IMR-90 (cell line): Measurements from ENCODE around the gene SYNPO. TPM values are rescaled to one million over a fixed set of nuclear protein-coding genes. Genes with fewer than 3 reads are reported as not detected.
A peak's percentile ranks its signal among the peaks of the same experiment; 100 is the strongest.

Source experiments
- ATAC-seq: fragments of 200-7000 bp; cut with Tn5 transposase; 2 replicates; pipeline ENCODE4 v1.9.1; 2020; ENCODE audit warnings: low read depth, mild to moderate bottlenecking, moderate library complexity
- BruUV-seq: library from RNA; stranded (reverse); fragments of 400-500 nt; replicated peaks from 2 replicates; lab custom pipeline; 2021; lab: Mats Ljungman, UMichigan
- CTCF ChIA-PET: fragments of 300-600 bp; formaldehyde crosslinking; extraction: SDS; loops from one replicate; lab custom pipeline; 2021; ENCODE audit warnings: antibody characterized with exemption; lab: Yijun Ruan, JAX
- POLR2A ChIA-PET: fragments of 300-600 bp; sonication (Branson Sonifier 250); formaldehyde crosslinking; loops from one replicate; lab custom pipeline; 2022; ENCODE audit warnings: antibody characterized with exemption; ENCODE audit not compliant: unreplicated experiment; lab: Charles Lee
- DNase-seq: peaks from one replicate; pipeline ENCODE4 v3.0.0; 2013
- H2AFZ ChIP-seq: replicated peaks from 2 replicates; pipeline ENCODE3; 2013; ENCODE audit warnings: low read length, mild to moderate bottlenecking; ENCODE audit not compliant: poor library complexity
- H2AK5ac ChIP-seq: 2 replicates; pipeline ENCODE4 v1.6.1; 2013; ENCODE audit warnings: low read depth, low read length, inconsistent platforms
- H2AK9ac ChIP-seq: replicated peaks from 2 replicates; pipeline ENCODE3; 2013; ENCODE audit warnings: mild to moderate bottlenecking, low read depth, low read length, moderate library complexity; ENCODE audit not compliant: poor library complexity
- H2BK120ac ChIP-seq: 2 replicates; pipeline ENCODE4 v1.6.1; 2013; ENCODE audit warnings: low read depth, low read length, inconsistent platforms
- H2BK15ac ChIP-seq: 3 replicates; pipeline ENCODE4 v1.6.1; 2013; ENCODE audit warnings: low read depth, low read length, inconsistent platforms
- H2BK20ac ChIP-seq: 2 replicates; pipeline ENCODE4 v1.6.1; 2013; ENCODE audit warnings: low read depth, mild to moderate bottlenecking, inconsistent platforms, low read length, moderate library complexity
- H2BK5ac ChIP-seq: 2 replicates; pipeline ENCODE4 v1.6.1; 2013; ENCODE audit warnings: mild to moderate bottlenecking, low read depth, low read length, inconsistent platforms; ENCODE audit not compliant: poor library complexity, severe bottlenecking
- H3K14ac ChIP-seq: replicated peaks from 2 replicates; pipeline ENCODE4 v1.6.1; 2013; ENCODE audit warnings: low read depth, low read length, inconsistent platforms
- H3K18ac ChIP-seq: 2 replicates; pipeline ENCODE4 v1.6.1; 2013; ENCODE audit warnings: low read depth, low read length, control low read depth
- H3K23ac ChIP-seq: 2 replicates; pipeline ENCODE4 v1.6.1; 2013; ENCODE audit warnings: low read depth, low read length, inconsistent platforms
- H3K27ac ChIP-seq: 2 replicates; pipeline ENCODE4 v1.5.1; 2013; ENCODE audit warnings: mild to moderate bottlenecking, control low read depth, low read length; ENCODE audit not compliant: insufficient read depth
- H3K27me3 ChIP-seq: 2 replicates; pipeline ENCODE4 v1.6.1; 2013; ENCODE audit warnings: low read length; ENCODE audit not compliant: control insufficient read depth, insufficient read depth
- H3K36me3 ChIP-seq: 2 replicates; pipeline ENCODE4 v1.6.1; 2013; ENCODE audit warnings: low read length, mixed read lengths; ENCODE audit not compliant: control insufficient read depth, insufficient read depth
- H3K4ac ChIP-seq: 2 replicates; pipeline ENCODE4 v1.6.1; 2013; ENCODE audit warnings: low read depth, low read length, inconsistent platforms
- H3K4me1 ChIP-seq: 2 replicates; pipeline ENCODE4 v1.6.1; 2013; ENCODE audit warnings: low read length, mixed read lengths; ENCODE audit not compliant: control insufficient read depth, insufficient read depth
- H3K4me2 ChIP-seq: 2 replicates; pipeline ENCODE4 v1.6.1; 2013; ENCODE audit warnings: low read depth, mild to moderate bottlenecking, control low read depth, low read length, moderate library complexity
- H3K4me3 ChIP-seq: 2 replicates; pipeline ENCODE4 v1.5.1; 2013; ENCODE audit warnings: low read depth, mild to moderate bottlenecking, control low read depth, low read length, moderate library complexity; ENCODE audit not compliant: insufficient read depth
- H3K56ac ChIP-seq: 2 replicates; pipeline ENCODE4 v1.6.1; 2013; ENCODE audit warnings: low read length, inconsistent platforms; ENCODE audit not compliant: insufficient read depth; ENCODE audit errors: extremely low read depth
- H3K79me1 ChIP-seq, 2 experiments: 2 replicates each; pipeline ENCODE4 v1.6.1; 2013; ENCODE audit warnings: low read length in 2 of 2, inconsistent platforms in 1 of 2, low read depth in 1 of 2
- H3K9ac ChIP-seq: 2 replicates; pipeline ENCODE4 v1.6.1; 2013; ENCODE audit warnings: low read depth, low read length, control low read depth
- H3K9me1 ChIP-seq: 2 replicates; pipeline ENCODE4 v1.6.1; 2013; ENCODE audit warnings: low read length, inconsistent platforms; ENCODE audit not compliant: insufficient read depth
- H3K9me3 ChIP-seq: 2 replicates; pipeline ENCODE4 v1.6.1; 2013; ENCODE audit warnings: low read length; ENCODE audit not compliant: control insufficient read depth, insufficient read depth
- H4K20me1 ChIP-seq: 2 replicates; pipeline ENCODE4 v1.6.1; 2013; ENCODE audit warnings: low read length, inconsistent platforms; ENCODE audit not compliant: insufficient read depth
- H4K5ac ChIP-seq: 2 replicates; pipeline ENCODE4 v1.6.1; 2013; ENCODE audit warnings: mild to moderate bottlenecking, low read depth, low read length, control low read depth
- H4K8ac ChIP-seq, 2 experiments: 2 replicates each; pipeline ENCODE4 v1.6.1; 2013; ENCODE audit warnings: low read depth in 2 of 2, low read length in 2 of 2, control low read depth in 1 of 2, inconsistent platforms in 1 of 2
- H4K91ac ChIP-seq: 2 replicates; pipeline ENCODE4 v1.6.1; 2013; ENCODE audit warnings: low read depth, low read length, inconsistent platforms; ENCODE audit not compliant: insufficient read depth
- CEBPB ChIP-seq: IDR thresholded peaks from 2 replicates; pipeline ENCODE4 v1.6.1; 2012; ENCODE audit warnings: low read depth, low read length, improper control_type of control experiment
- CTCF ChIP-seq: conservative IDR thresholded peaks from 2 replicates; pipeline ENCODE4 v1.5.1; 2012; ENCODE audit warnings: mild to moderate bottlenecking, low read depth, low read length, improper control_type of control experiment
- ELK1 ChIP-seq: fragments of 150-350 bp; IDR thresholded peaks from 2 replicates; pipeline ENCODE4 v1.6.1; 2016; ENCODE audit warnings: low read depth, mild to moderate bottlenecking, low read length, moderate library complexity, borderline replicate concordance
- FOS ChIP-seq: fragments of 150-350 bp; IDR thresholded peaks from 2 replicates; pipeline ENCODE4 v1.6.1; 2016; ENCODE audit warnings: low read depth, low read length
- MAFK ChIP-seq: IDR thresholded peaks from 2 replicates; pipeline ENCODE4 v1.6.1; 2012; ENCODE audit warnings: low read depth, low read length, improper control_type of control experiment
- MAZ ChIP-seq: IDR thresholded peaks from 2 replicates; pipeline ENCODE4 v1.6.1; 2012; ENCODE audit warnings: low read depth, mild to moderate bottlenecking, low read length, improper control_type of control experiment, moderate library complexity, borderline replicate concordance
- MXI1 ChIP-seq: IDR thresholded peaks from 2 replicates; pipeline ENCODE4 v1.6.1; 2012; ENCODE audit warnings: low read depth, mild to moderate bottlenecking, low read length, moderate library complexity, borderline replicate concordance
- NFE2L2 ChIP-seq: fragments of 150-350 bp; IDR thresholded peaks from 2 replicates; pipeline ENCODE4 v1.6.1; 2016; ENCODE audit warnings: low read depth, mild to moderate bottlenecking, low read length
- POLR2A ChIP-seq: IDR thresholded peaks from 2 replicates; pipeline ENCODE4 v1.6.1; 2012; ENCODE audit warnings: mild to moderate bottlenecking, low read depth, low read length
- RAD21 ChIP-seq: IDR thresholded peaks from 2 replicates; pipeline ENCODE4 v1.6.1; 2012; ENCODE audit warnings: low read length, improper control_type of control experiment
- RCOR1 ChIP-seq: IDR thresholded peaks from 2 replicates; pipeline ENCODE4 v1.6.1; 2012; ENCODE audit warnings: mild to moderate bottlenecking, low read length, improper control_type of control experiment; ENCODE audit not compliant: insufficient replicate concordance
- USF2 ChIP-seq: fragments of 150-350 bp; IDR thresholded peaks from 2 replicates; pipeline ENCODE4 v1.6.1; 2017; ENCODE audit warnings: mild to moderate bottlenecking, antibody characterized with exemption, low read length, low read depth
- WGBS, 2 experiments: methylation state at CpG; one replicate each; pipeline versions ENCODE4 v1.1.5 to v1.1.7; 2013; ENCODE audit warnings: missing lambda C conversion rate in 2 of 2; ENCODE audit not compliant: insufficient read length in 1 of 2; ENCODE audit errors: extremely low coverage in 2 of 2; 5-methylcytosine and 5-hydroxymethylcytosine counted together
- dilution Hi-C: fragments of 300-500 bp; cut with HindIII; formaldehyde crosslinking; loops from one replicate; pipeline ENCODE4 v1.14.3; 2018; ENCODE audit warnings: low sequenced_read_pairs; ENCODE audit not compliant: unreplicated experiment
- in situ Hi-C: fragments of 300-500 bp; cut with MboI; formaldehyde crosslinking; loops from 3 replicates; pipeline ENCODE4 v1.14.3; 2019; ENCODE audit warnings: low sequenced_read_pairs, inconsistent platforms, mixed read lengths
- intact Hi-C: fragments of 100-400 bp; cut with micrococcal nuclease; formaldehyde crosslinking; loops from 2 replicates; pipeline ENCODE4 v1.10.0; 2022
- polyA plus RNA-seq, 3 experiments: library from polyadenylated mRNA; depleted of rRNA; stranded (reverse); fragments of >200 nt; gene quantifications; 2 replicates each; pipeline ENCODE4 v1.2.3, GENCODE V29; 2012; ENCODE audit warnings: low replicate concordance in 1 of 3
- total RNA-seq: library from RNA; depleted of rRNA; stranded (reverse); fragments of >200 nt; gene quantifications from 2 replicates; pipeline ENCODE4 v1.2.3, GENCODE V29; 2012

The SYNPO gene
- total and polyA plus RNA-seq, 2 of the 4 experiments (the other 2 are of a cell fraction) = 3.0 to 24.8 TPM

- Histone ChIP-seq H2BK20ac (no peak overlapping the region), H3K4me3 (no peak overlapping the region), H3K79me1 (no peaks in the 10 kb centered on the region), H3K18ac (no peak overlapping the region), H3K9me3 (no peaks in the 10 kb centered on the region), H3K4me2 (no peak overlapping the region), H3K56ac (no peak overlapping the region), H3K4ac (no peak overlapping the region), H3K23ac (0 out of 2 replicates have a peak overlapping the region, but pooled peaks have one; percentile 15), H3K27me3 (peaks cover 12% of the 10 kb centered on the region), H4K8ac (no peak overlapping the region; a peak in 1 of 4 replicates), H2AFZ (no peak overlapping the region), H2AK9ac (no peak overlapping the region), H4K91ac (no peak overlapping the region), H2AK5ac (no peak overlapping the region), H3K9ac (no peak overlapping the region), H3K27ac (no peak overlapping the region), H3K9me1 (peaks cover 8% of the 10 kb centered on the region), H2BK5ac (no peak overlapping the region), H2BK15ac (no peak overlapping the region), H3K36me3 (no peaks in the 10 kb centered on the region), H3K14ac (no peak overlapping the region), H4K5ac (no peak overlapping the region), H3K4me1 (peaks cover 13% of the 10 kb centered on the region), H2BK120ac (no peak overlapping the region), H4K20me1 (no peaks in the 10 kb centered on the region)
- dilution Hi-C loops (no loop called here), intact Hi-C loops (no loop called here), in situ Hi-C loops (no loop called here)
- CTCF ChIA-PET = interaction anchor here (0.6 kb wide), 1 partner anchor 308 kb away, joined by 3 read pairs; no protein-coding TSS in a partner anchor
- no TSS peak for BruUV-seq
- ATAC-seq (no peak), DNase-seq (no peak)
- no CpG with 5 or more reads among the region's 6 CpGs for WGBS, 2 experiments
- TF ChIP-seq RAD21 = no peak
- no peak for TF ChIP-seq USF2
- TF ChIP-seq POLR2A = no peak
- TF ChIP-seq MAFK = no peak
- no peak for TF ChIP-seq ELK1
- no peak for TF ChIP-seq NFE2L2
- TF ChIP-seq CEBPB = no peak
- TF ChIP-seq CTCF = no peak
- TF ChIP-seq FOS = no peak
- TF ChIP-seq MXI1 = no peak
- no peak for TF ChIP-seq RCOR1
- TF ChIP-seq MAZ = no peak
- POLR2A ChIA-PET = no interaction called here
Measured at GRCh38 chr5:150675069-150675468, 34.6 kb downstream of the SYNPO start.
